A673 (cell line): ENCODE data around the gene SUMF1. TPM values are rescaled to one million over a fixed set of nuclear protein-coding genes. Genes with fewer than 3 reads are reported as not detected.

Experiments
- BruUV-seq: library from RNA; stranded (reverse); fragments of 400-500 nt; replicated peaks from 2 replicates; lab custom pipeline; 2021; lab: Mats Ljungman, UMichigan
- CTCF ChIA-PET: fragments of 300-600 bp; sonication (Branson Sonifier 250); formaldehyde crosslinking; loops from one replicate; lab custom pipeline; 2022; ENCODE audit warnings: antibody characterized with exemption; lab: Charles Lee
- POLR2A ChIA-PET: fragments of 300-600 bp; sonication (Branson Sonifier 250); formaldehyde crosslinking; loops from one replicate; lab custom pipeline; 2022; ENCODE audit warnings: antibody characterized with exemption; ENCODE audit not compliant: low non-redundant PET; lab: Charles Lee
- DNase-seq: peaks from one replicate; pipeline ENCODE4 v3.0.0-alpha.2; 2015; ENCODE audit warnings: low spot score
- H3K27ac ChIP-seq: fragments of 200-600 bp; sonication (generic); 2 replicates; pipeline ENCODE4 v1.5.1; 2016; ENCODE audit warnings: mixed run types, low read depth, mild to moderate bottlenecking, mixed read lengths, antibody characterized with exemption, low read length; ENCODE audit not compliant: poor library complexity, severe bottlenecking
- H3K27me3 ChIP-seq: fragments of 200-600 bp; sonication (generic); replicated peaks from 2 replicates; pipeline ENCODE4 v1.6.1; 2017; ENCODE audit warnings: mixed run types, low read depth, mild to moderate bottlenecking, mixed read lengths, antibody characterized with exemption, low read length; ENCODE audit not compliant: insufficient read depth, poor library complexity
- H3K36me3 ChIP-seq: fragments of 200-600 bp; sonication (generic); 2 replicates; pipeline ENCODE4 v1.6.1; 2016; ENCODE audit warnings: mixed run types, mild to moderate bottlenecking, mixed read lengths, antibody characterized with exemption, low read length; ENCODE audit not compliant: insufficient read depth, poor library complexity, severe bottlenecking
- H3K4me1 ChIP-seq: fragments of 200-600 bp; sonication (generic); 2 replicates; pipeline ENCODE4 v1.6.1; 2017; ENCODE audit warnings: mixed run types, mild to moderate bottlenecking, mixed read lengths, antibody characterized with exemption, low read length; ENCODE audit not compliant: insufficient read depth, poor library complexity, severe bottlenecking
- H3K4me3 ChIP-seq: fragments of 200-600 bp; sonication (generic); 2 replicates; pipeline ENCODE4 v1.5.1; 2016; ENCODE audit warnings: low read depth, mixed run types, mild to moderate bottlenecking, mixed read lengths, low read length; ENCODE audit not compliant: poor library complexity, severe bottlenecking
- H3K9me3 ChIP-seq: fragments of 200-600 bp; sonication (generic); 2 replicates; pipeline ENCODE4 v1.6.1; 2016; ENCODE audit warnings: mixed run types, low read depth, mild to moderate bottlenecking, mixed read lengths, antibody characterized with exemption, low read length; ENCODE audit not compliant: poor library complexity, severe bottlenecking
- EZH2 ChIP-seq: fragments of 200-600 bp; sonication (generic); IDR thresholded peaks from 2 replicates; pipeline ENCODE4 v1.6.1; 2017; ENCODE audit warnings: borderline replicate concordance, low read depth, mild to moderate bottlenecking, mixed read lengths, antibody characterized with exemption, low read length; ENCODE audit not compliant: poor library complexity, severe bottlenecking
- intact Hi-C: fragments of 100-400 bp; cut with micrococcal nuclease; formaldehyde crosslinking; loops from one replicate; pipeline ENCODE4 v1.10.0; 2022; ENCODE audit not compliant: unreplicated experiment
- total RNA-seq: library from RNA; stranded (reverse); gene quantifications from 2 replicates; pipeline ENCODE4 v1.2.3, GENCODE V29; 2021
- TF ChIP-seq, protein P1 (sequence below): fragments of 300-800, 200-600 bp; sonication (generic); conservative IDR thresholded peaks from 2 replicates; pipeline ENCODE4 v1.5.1; 2017; ENCODE audit warnings: low read depth, mild to moderate bottlenecking, antibody characterized with exemption, low read length, moderate library complexity, mixed read lengths

The SUMF1 gene
- total RNA-seq, 1 experiment from 2014 or later: 7.8 TPM

GRCh38 chr3:4416427-4416945 lies 50.6 kb downstream of the SUMF1 start:
- intact Hi-C loops: no loop called here
- no peak overlapping the region for H3K4me3 ChIP-seq
- H3K27me3 ChIP-seq: no peaks in the 10 kb centered on the region
- H3K9me3 ChIP-seq: no peaks in the 10 kb centered on the region
- CTCF ChIA-PET: no interaction called here
- H3K27ac ChIP-seq: no peak overlapping the region
- no peak for TF ChIP-seq EZH2
- TF ChIP-seq, protein P1, sequence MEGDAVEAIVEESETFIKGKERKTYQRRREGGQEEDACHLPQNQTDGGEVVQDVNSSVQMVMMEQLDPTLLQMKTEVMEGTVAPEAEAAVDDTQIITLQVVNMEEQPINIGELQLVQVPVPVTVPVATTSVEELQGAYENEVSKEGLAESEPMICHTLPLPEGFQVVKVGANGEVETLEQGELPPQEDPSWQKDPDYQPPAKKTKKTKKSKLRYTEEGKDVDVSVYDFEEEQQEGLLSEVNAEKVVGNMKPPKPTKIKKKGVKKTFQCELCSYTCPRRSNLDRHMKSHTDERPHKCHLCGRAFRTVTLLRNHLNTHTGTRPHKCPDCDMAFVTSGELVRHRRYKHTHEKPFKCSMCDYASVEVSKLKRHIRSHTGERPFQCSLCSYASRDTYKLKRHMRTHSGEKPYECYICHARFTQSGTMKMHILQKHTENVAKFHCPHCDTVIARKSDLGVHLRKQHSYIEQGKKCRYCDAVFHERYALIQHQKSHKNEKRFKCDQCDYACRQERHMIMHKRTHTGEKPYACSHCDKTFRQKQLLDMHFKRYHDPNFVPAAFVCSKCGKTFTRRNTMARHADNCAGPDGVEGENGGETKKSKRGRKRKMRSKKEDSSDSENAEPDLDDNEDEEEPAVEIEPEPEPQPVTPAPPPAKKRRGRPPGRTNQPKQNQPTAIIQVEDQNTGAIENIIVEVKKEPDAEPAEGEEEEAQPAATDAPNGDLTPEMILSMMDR: no peak
- no peaks in the 10 kb centered on the region for H3K36me3 ChIP-seq
- BruUV-seq: no TSS peak
- peaks cover 10% of the 10 kb centered on the region for H3K4me1 ChIP-seq
- DNase-seq: no peak
- POLR2A ChIA-PET: no interaction called here

GRCh38 chr3:4413467-4413866 lies 53.6 kb downstream of the SUMF1 start:
- Histone ChIP-seq H3K4me1 (peaks cover 10% of the 10 kb centered on the region), H3K27ac (no peak overlapping the region), H3K27me3 (no peaks in the 10 kb centered on the region), H3K4me3 (no peak overlapping the region), H3K36me3 (no peaks in the 10 kb centered on the region), H3K9me3 (no peaks in the 10 kb centered on the region)
- POLR2A ChIA-PET: no interaction called here
- TF ChIP-seq EZH2: no peak
- TF ChIP-seq, protein P1: no peak
- CTCF ChIA-PET: no interaction called here
- BruUV-seq: no TSS peak
- DNase-seq: no peak
- intact Hi-C loops: no loop called here

DNA sequence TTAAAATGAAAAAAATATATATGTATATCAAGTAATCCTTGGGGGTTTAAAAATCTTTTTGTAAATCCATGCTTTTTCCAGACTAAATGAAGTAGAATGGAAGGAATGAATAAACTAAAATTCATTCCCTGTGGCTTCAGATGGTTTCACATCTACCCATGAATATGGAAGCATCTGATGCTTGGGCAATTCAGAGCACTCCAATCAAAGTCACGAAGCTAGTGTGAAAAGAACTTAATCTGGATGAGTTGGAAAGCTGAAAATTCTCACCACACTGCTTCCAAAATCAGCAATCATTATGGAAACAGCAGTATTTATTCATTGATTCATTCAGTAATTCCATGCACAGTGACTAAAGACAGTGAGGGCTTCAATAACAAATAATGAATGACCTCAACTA lies 55.2 kb downstream of the SUMF1 start:
- Histone ChIP-seq H3K4me3 (no peak overlapping the region), H3K27me3 (no peaks in the 10 kb centered on the region), H3K4me1 (no peaks in the 10 kb centered on the region), H3K27ac (no peak overlapping the region), H3K9me3 (no peaks in the 10 kb centered on the region), H3K36me3 (no peaks in the 10 kb centered on the region)
- no TSS peak for BruUV-seq
- POLR2A ChIA-PET: no interaction called here
- TF ChIP-seq EZH2: no peak
- TF ChIP-seq, protein P1: no peak
- intact Hi-C loops: no loop called here
- CTCF ChIA-PET: no interaction called here
- DNase-seq: no peak
